Measurements from ENCODE around the gene B4GALNT2. TPM values are rescaled to one million over a fixed set of nuclear protein-coding genes. Genes with fewer than 3 reads are reported as not detected.
"Not testable (repeated sequence)": the region's sequence is repeated elsewhere in the genome, so short reads cannot be mapped to it uniquely, and the experiment has no call there.

B4GALNT2 gene
- polyA plus RNA-seq, 2 donors, result 0.02 to 0.06 TPM

DNA sequence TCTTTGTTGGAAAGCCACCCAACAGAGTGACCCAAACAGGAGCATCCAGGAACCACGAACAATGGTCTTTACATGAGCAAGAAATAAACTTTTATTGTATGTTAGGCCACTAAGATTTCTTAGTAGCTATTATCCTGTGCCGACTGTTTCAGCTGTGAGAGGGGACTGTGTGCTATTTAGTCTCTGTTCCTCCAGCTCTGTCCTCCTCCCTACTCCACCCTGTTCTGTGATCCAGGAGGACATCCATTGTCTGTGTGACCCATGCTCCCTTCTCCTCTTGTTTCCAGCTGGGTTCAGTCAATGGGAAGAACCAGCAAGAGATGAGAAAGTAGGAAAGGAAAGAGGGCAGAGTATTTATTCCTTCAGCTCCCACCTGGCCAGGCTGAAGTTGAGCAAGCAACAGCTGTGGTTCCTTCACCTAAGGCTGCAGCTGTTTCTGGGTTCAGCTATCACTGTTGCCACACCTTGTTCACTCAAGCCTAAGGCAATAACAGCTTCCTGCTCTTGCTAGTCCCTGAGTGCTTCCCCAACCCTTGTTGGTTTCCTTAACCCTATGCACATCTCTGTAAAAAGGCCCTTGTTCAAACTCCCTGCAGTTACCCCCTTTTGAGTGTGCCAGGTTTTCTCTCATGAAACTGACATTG is 14.9 kb upstream of the B4GALNT2 start:
- Histone ChIP-seq H3K4me3 (ENCODE audit: low read depth in 1 of 2, low read length in 2 of 2) (no peak overlapping the region), H3K27me3 (ENCODE audit: control insufficient read depth in 1 of 2, insufficient read depth in 2 of 2, low read length in 2 of 2) (no peaks in the 10 kb centered on the region), H3K36me3 (ENCODE audit: control insufficient read depth in 2 of 2, insufficient read depth in 2 of 2, low read length in 1 of 2) (no peaks in the 10 kb centered on the region), H3K4me1 (ENCODE audit: control insufficient read depth in 2 of 2, insufficient read depth in 2 of 2, low read length in 1 of 2) (peaks cover 0 to 4% of the 10 kb centered on the region in 2 donors), H3K27ac (ENCODE audit: low read depth in 2 of 2, low read length in 1 of 2) (no peak overlapping the region), H3K9me3 (ENCODE audit: control insufficient read depth in 2 of 2, insufficient read depth in 1 of 2, low read depth in 1 of 2, low read length in 1 of 2) (no peaks in the 10 kb centered on the region)
- WGBS, 2 donors, result 72 to 78% methylated on average over 2 of the region's 2 CpGs

DNA sequence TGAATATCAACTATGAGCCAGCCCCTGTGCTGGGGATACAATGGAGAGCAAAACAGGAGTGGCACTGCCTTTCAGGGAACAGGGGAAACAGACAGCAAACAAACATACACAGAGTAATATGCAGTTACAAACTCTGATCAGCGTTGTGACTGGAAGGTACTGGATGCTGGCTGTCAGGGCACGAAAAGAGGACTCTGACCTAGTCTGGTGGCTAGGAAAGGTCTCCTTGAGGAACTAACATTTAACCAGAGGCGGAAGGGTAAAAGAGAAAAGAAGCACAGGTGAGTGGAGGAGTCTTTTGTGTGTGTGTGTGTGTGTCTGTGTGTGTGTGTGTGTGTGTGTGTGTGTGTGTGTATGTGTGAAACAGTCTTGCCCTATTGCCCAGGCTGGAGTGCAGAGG is 12.4 kb upstream of the B4GALNT2 start:
- H3K27me3 ChIP-seq (ENCODE audit: control insufficient read depth in 1 of 2, insufficient read depth in 2 of 2, low read length in 2 of 2), result no peaks in the 10 kb centered on the region
- no peak overlapping the region for H3K4me3 ChIP-seq (ENCODE audit: low read depth in 1 of 2, low read length in 2 of 2)
- peaks cover 0 to 4% of the 10 kb centered on the region in 2 donors for H3K4me1 ChIP-seq (ENCODE audit: control insufficient read depth in 2 of 2, insufficient read depth in 2 of 2, low read length in 1 of 2)
- H3K36me3 ChIP-seq (ENCODE audit: control insufficient read depth in 2 of 2, insufficient read depth in 2 of 2, low read length in 1 of 2), result no peaks in the 10 kb centered on the region
- H3K9me3 ChIP-seq (ENCODE audit: control insufficient read depth in 2 of 2, insufficient read depth in 1 of 2, low read depth in 1 of 2, low read length in 1 of 2), result no peaks in the 10 kb centered on the region
- 56 to 64% methylated on average over 3 of the region's 3 CpGs for WGBS, 2 donors
- no peak overlapping the region for H3K27ac ChIP-seq (ENCODE audit: low read depth in 2 of 2, low read length in 1 of 2)

DNA sequence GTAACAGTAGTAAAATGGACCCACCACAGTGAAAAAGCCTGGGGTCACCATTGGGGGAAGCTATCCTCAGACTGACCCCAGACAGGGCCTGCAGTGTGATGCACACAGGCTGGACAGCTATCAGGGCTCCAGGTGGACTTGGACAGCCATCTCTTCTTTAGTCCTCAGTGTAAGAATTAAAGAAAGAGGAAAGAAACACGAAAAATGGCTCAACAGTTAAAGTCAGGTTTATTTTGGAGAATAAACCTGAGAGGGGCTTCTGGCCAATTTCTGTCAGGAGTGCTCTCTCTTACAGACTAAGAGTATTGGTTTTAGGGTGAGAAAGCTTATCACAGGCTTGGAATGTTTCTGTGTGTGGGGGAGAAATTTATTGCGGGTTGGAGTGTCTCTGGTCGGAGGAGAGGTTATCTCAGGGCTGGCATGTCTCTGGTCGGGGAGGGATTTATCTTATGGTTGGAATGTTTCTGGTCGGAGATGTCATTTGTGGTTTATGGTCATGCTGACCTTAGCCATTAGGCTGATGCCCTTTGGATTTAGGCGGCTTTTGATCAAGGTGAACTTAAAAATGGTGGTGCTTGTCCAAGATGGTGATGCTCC is 10.8 kb upstream of the B4GALNT2 start:
- Histone ChIP-seq H3K36me3 (ENCODE audit: control insufficient read depth in 2 of 2, insufficient read depth in 2 of 2, low read length in 1 of 2) (no peaks in the 10 kb centered on the region), H3K4me1 (ENCODE audit: control insufficient read depth in 2 of 2, insufficient read depth in 2 of 2, low read length in 1 of 2) (peaks cover 0 to 4% of the 10 kb centered on the region in 2 donors), H3K9me3 (ENCODE audit: control insufficient read depth in 2 of 2, insufficient read depth in 1 of 2, low read depth in 1 of 2, low read length in 1 of 2) (no peaks in the 10 kb centered on the region), H3K27ac (ENCODE audit: low read depth in 2 of 2, low read length in 1 of 2) (no peak overlapping the region), H3K4me3 (ENCODE audit: low read depth in 1 of 2, low read length in 2 of 2) (no peak overlapping the region), H3K27me3 (ENCODE audit: control insufficient read depth in 1 of 2, insufficient read depth in 2 of 2, low read length in 2 of 2) (no peaks in the 10 kb centered on the region)
- 78 to 85% methylated on average over 6 of the region's 6 CpGs for WGBS, 2 donors

DNA sequence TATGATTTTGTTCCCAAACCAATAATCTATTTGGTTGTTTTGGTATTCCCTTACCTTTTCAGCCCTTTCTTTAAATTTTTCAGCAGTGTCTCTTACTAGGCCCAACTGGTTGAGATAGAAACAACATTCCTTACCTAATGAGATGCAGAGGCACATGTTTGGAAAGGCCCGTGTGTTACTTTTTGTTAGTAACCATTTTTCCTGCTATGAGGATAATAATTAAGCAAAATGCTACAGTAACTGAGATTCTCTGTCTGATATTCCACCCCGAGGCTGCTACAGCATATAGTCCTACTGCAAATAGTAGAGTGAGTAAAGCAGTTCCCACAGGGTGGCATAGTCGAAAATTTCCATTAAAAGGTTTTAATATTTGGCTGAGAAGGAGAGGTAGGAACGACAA is 10.0 kb upstream of the B4GALNT2 start:
- H3K4me3 ChIP-seq (ENCODE audit: low read depth in 1 of 2, low read length in 2 of 2), result no peak overlapping the region
- no peaks in the 10 kb centered on the region for H3K27me3 ChIP-seq (ENCODE audit: control insufficient read depth in 1 of 2, insufficient read depth in 2 of 2, low read length in 2 of 2)
- peaks cover 0 to 2% of the 10 kb centered on the region in 2 donors for H3K4me1 ChIP-seq (ENCODE audit: control insufficient read depth in 2 of 2, insufficient read depth in 2 of 2, low read length in 1 of 2)
- 62 to 71% methylated on average over 4 of the region's 4 CpGs for WGBS, 2 donors
- H3K36me3 ChIP-seq (ENCODE audit: control insufficient read depth in 2 of 2, insufficient read depth in 2 of 2, low read length in 1 of 2), result no peaks in the 10 kb centered on the region
- H3K9me3 ChIP-seq (ENCODE audit: control insufficient read depth in 2 of 2, insufficient read depth in 1 of 2, low read depth in 1 of 2, low read length in 1 of 2), result no peaks in the 10 kb centered on the region
- H3K27ac ChIP-seq (ENCODE audit: low read depth in 2 of 2, low read length in 1 of 2), result no peak overlapping the region

DNA sequence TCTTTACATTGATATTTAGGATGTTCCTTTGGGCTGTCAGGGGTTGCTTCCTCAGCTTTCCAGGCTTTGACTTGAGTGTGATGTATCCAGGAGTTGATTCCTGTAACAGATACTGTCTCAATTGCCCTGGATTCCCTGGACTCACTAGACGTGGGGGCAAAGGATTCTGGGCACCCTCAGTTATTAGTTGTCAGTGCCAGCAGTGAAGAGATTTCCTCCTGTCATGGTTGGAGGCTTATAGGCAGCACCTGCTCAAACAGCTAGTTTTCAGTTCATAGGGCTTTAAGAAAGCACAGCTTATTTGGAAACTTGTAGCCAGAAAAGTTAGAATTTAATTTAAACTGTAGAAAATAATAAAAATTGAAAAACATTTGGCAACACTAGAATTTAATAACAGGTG is 9.5 kb upstream of the B4GALNT2 start:
- Histone ChIP-seq H3K27me3 (ENCODE audit: control insufficient read depth in 1 of 2, insufficient read depth in 2 of 2, low read length in 2 of 2) (no peaks in the 10 kb centered on the region), H3K27ac (ENCODE audit: low read depth in 2 of 2, low read length in 1 of 2) (no peak overlapping the region), H3K4me3 (ENCODE audit: low read depth in 1 of 2, low read length in 2 of 2) (no peak overlapping the region), H3K36me3 (ENCODE audit: control insufficient read depth in 2 of 2, insufficient read depth in 2 of 2, low read length in 1 of 2) (no peaks in the 10 kb centered on the region), H3K9me3 (ENCODE audit: control insufficient read depth in 2 of 2, insufficient read depth in 1 of 2, low read depth in 1 of 2, low read length in 1 of 2) (no peaks in the 10 kb centered on the region), H3K4me1 (ENCODE audit: control insufficient read depth in 2 of 2, insufficient read depth in 2 of 2, low read length in 1 of 2) (peaks cover 0 to 2% of the 10 kb centered on the region in 2 donors)
- WGBS, 2 donors, result 20 to 23% methylated on average over 1 of the region's 1 CpG

DNA sequence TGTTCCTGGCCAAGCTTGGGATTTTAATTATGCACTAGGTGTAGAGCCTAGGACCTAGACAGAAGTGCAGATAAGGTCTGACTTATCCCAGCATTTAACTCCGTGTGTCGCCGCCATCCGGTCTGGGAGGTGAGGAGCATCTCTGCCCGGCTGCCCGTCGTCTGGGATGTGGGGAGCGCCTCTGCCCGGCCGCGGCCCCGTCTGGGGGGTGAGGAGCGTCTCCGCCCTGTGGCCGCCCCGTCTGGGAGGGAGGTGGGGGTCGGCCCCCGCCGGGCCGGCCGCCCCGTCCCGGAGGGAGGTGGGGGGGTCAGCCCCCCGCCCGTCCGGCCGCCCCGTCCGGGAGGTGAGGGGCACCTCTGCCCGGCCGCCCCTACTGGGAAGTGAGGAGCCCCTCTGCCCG is 7.1 kb upstream of the B4GALNT2 start:
- Histone ChIP-seq H3K27ac (ENCODE audit: low read depth in 2 of 2, low read length in 1 of 2) (no peak overlapping the region), H3K27me3 (ENCODE audit: control insufficient read depth in 1 of 2, insufficient read depth in 2 of 2, low read length in 2 of 2) (peaks cover 0 to 2% of the 10 kb centered on the region in 2 donors), H3K4me3 (ENCODE audit: low read depth in 1 of 2, low read length in 2 of 2) (no peak overlapping the region), H3K4me1 (ENCODE audit: control insufficient read depth in 2 of 2, insufficient read depth in 2 of 2, low read length in 1 of 2) (no peaks in the 10 kb centered on the region), H3K9me3 (ENCODE audit: control insufficient read depth in 2 of 2, insufficient read depth in 1 of 2, low read depth in 1 of 2, low read length in 1 of 2) (no peaks in the 10 kb centered on the region), H3K36me3 (ENCODE audit: control insufficient read depth in 2 of 2, insufficient read depth in 2 of 2, low read length in 1 of 2) (no peaks in the 10 kb centered on the region)
- WGBS, 2 donors, result 86 to 91% methylated on average over 19 to 32 of the region's 32 CpGs

DNA sequence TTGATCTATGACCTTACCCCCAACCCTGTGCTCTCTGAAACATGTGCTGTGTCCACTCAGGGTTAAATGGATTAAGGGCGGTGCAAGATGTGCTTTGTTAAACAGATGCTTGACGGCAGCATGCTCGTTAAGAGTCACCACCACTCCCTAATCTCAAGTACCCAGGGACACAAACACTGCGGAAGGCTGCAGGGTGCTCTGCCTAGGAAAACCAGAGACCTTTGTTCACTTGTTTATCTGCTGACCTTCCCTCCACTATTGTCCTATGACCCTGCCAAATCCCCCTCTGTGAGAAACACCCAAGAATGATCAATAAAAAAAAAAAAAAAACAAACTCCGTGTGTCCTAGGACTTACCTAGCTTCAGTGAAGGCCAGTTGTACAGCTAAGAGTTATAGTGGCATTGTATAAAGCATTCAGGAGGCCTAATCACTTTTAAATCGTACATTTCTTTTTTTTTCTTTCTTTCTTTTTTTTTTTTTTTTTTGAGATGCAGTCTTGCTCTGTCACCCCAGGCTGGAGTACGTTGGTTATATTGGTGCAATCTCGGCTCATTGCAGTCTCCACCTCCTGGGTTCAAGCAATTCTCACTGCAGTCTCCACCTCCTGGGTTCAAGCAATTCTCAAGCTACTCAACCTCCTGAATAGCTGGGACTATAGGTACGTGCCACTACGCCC is 6.2 kb upstream of the B4GALNT2 start:
- 39 to 43% methylated on average over 10 of the region's 10 CpGs for WGBS, 2 donors
- not testable (repeated sequence) for H3K27me3 ChIP-seq (ENCODE audit: control insufficient read depth in 1 of 2, insufficient read depth in 2 of 2, low read length in 2 of 2); H3K4me1 ChIP-seq (ENCODE audit: control insufficient read depth in 2 of 2, insufficient read depth in 2 of 2, low read length in 1 of 2); H3K4me3 ChIP-seq (ENCODE audit: low read depth in 1 of 2, low read length in 2 of 2); H3K9me3 ChIP-seq (ENCODE audit: control insufficient read depth in 2 of 2, insufficient read depth in 1 of 2, low read depth in 1 of 2, low read length in 1 of 2); H3K27ac ChIP-seq (ENCODE audit: low read depth in 2 of 2, low read length in 1 of 2); H3K36me3 ChIP-seq (ENCODE audit: control insufficient read depth in 2 of 2, insufficient read depth in 2 of 2, low read length in 1 of 2)

DNA sequence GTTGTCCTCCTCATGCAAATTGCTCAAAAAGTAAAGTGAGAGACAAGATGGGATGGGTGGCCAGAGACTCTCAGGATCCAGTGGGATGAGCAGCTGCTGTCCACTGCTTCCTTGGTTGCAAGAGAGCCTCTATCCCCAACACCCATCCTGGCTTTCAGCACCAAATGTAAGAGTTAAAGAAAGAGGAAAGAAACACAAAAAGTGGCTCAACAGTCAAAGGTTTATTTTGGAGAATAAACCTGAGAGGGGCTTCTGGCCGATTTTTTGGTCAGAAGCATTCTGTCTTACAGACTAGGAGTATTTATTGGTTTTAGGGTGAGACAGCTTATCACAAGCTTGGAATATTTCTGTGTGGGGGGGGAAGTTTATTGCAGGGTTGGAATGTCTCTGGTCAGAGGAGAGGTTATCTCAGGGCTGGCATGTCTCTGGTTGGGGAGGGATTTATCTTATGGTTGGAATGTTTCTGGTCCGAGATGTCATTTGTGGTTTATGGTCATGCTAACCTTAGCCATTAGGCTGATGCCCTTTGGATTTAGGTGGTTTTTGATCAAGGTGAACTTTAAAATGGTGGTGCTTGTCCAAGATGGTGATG is 3.1 kb upstream of the B4GALNT2 start:
- WGBS, 2 donors, result 67 to 71% methylated on average over 2 of the region's 2 CpGs
- not testable (repeated sequence) for H3K4me1 ChIP-seq (ENCODE audit: control insufficient read depth in 2 of 2, insufficient read depth in 2 of 2, low read length in 1 of 2); H3K36me3 ChIP-seq (ENCODE audit: control insufficient read depth in 2 of 2, insufficient read depth in 2 of 2, low read length in 1 of 2); H3K9me3 ChIP-seq (ENCODE audit: control insufficient read depth in 2 of 2, insufficient read depth in 1 of 2, low read depth in 1 of 2, low read length in 1 of 2); H3K27ac ChIP-seq (ENCODE audit: low read depth in 2 of 2, low read length in 1 of 2); H3K4me3 ChIP-seq (ENCODE audit: low read depth in 1 of 2, low read length in 2 of 2); H3K27me3 ChIP-seq (ENCODE audit: control insufficient read depth in 1 of 2, insufficient read depth in 2 of 2, low read length in 2 of 2)

DNA sequence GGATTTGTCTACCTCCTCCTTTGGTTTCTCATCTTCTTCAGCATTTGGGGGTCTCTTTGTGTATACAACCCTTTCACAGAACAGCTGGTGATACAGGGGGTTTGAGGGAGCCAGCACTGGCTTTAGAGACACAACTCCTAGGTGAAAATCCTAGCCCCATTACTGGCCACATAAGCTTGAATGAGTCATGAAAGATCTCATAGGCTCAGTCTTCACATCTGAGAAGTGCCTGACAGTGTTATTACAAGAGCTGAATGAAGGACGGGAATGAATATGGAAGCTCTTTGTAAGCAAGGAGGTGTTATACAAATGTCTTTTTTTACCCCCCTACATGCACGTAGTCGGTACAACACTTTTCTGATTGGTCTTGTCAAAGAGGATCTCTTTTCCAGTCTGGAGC is 1.7 kb upstream of the B4GALNT2 start:
- peaks cover 0 to 9% of the 10 kb centered on the region in 2 donors for H3K27me3 ChIP-seq (ENCODE audit: control insufficient read depth in 1 of 2, insufficient read depth in 2 of 2, low read length in 2 of 2)
- no peaks in the 10 kb centered on the region for H3K9me3 ChIP-seq (ENCODE audit: control insufficient read depth in 2 of 2, insufficient read depth in 1 of 2, low read depth in 1 of 2, low read length in 1 of 2)
- WGBS, 2 donors, result 78 to 82% methylated on average over 3 of the region's 3 CpGs
- no peaks in the 10 kb centered on the region for H3K36me3 ChIP-seq (ENCODE audit: control insufficient read depth in 2 of 2, insufficient read depth in 2 of 2, low read length in 1 of 2)
- no peak overlapping the region for H3K4me3 ChIP-seq (ENCODE audit: low read depth in 1 of 2, low read length in 2 of 2)
- peaks cover 0 to 4% of the 10 kb centered on the region in 2 donors for H3K4me1 ChIP-seq (ENCODE audit: control insufficient read depth in 2 of 2, insufficient read depth in 2 of 2, low read length in 1 of 2)
- no peak overlapping the region for H3K27ac ChIP-seq (ENCODE audit: low read depth in 2 of 2, low read length in 1 of 2)

All from esophagus (tissue), 2 donors.